Prostate gland (tissue), 2 donors: Measurements from ENCODE around the gene PANX1. TPM values are rescaled to one million over a fixed set of nuclear protein-coding genes. Genes with fewer than 3 reads are reported as not detected.

Experiments used
- DNase-seq: peaks from one replicate; pipeline ENCODE4 v3.0.0-alpha.2; 2019; ENCODE audit warnings: low spot score
- H3K27ac ChIP-seq, 2 donors: fragments of 200-600 bp; sonication (generic); 2 replicates each; pipeline ENCODE4 v1.5.1; 2017 to 2019
- H3K27me3 ChIP-seq: fragments of 200-600 bp; sonication (generic); replicated peaks from 2 replicates; pipeline ENCODE4 v1.5.1; 2019; ENCODE audit not compliant: insufficient read depth
- H3K36me3 ChIP-seq, 2 donors: fragments of 200-600 bp; sonication (generic); 1 replicate in 1 of 2; 2 replicates in 1 of 2; pipeline versions ENCODE4 v1.5.1 to v1.8.1; 2017 to 2019
- H3K4me1 ChIP-seq: fragments of 200-600 bp; sonication (generic); replicated peaks from 2 replicates; pipeline ENCODE4 v1.5.1; 2019
- H3K4me3 ChIP-seq, 2 donors: fragments of 200-600 bp; sonication (generic); 2 replicates each; pipeline ENCODE4 v1.5.1; 2017 to 2019
- H3K9me3 ChIP-seq: fragments of 200-600 bp; sonication (generic); 2 replicates; pipeline ENCODE4 v1.5.1; 2017
- CTCF ChIP-seq, 4 experiments: fragments of 200-600 bp in 2 of 4; fragments of 450-650 bp in 2 of 4; sonication (generic) in 2 of 4; IDR thresholded peaks; 1 replicate in 3 of 4; 2 replicates in 1 of 4; pipeline ENCODE4 v1.5.1; 2016 to 2019; ENCODE audit warnings: antibody characterized with exemption in 4 of 4, mild to moderate bottlenecking in 2 of 4, moderate library complexity in 2 of 4
- POLR2A ChIP-seq: fragments of 450-650 bp; IDR thresholded peaks from one replicate; pipeline ENCODE4 v1.6.1; 2016; ENCODE audit warnings: antibody characterized with exemption, mild to moderate bottlenecking
- POLR2AphosphoS5 ChIP-seq: sonication (generic); formaldehyde crosslinking; IDR thresholded peaks from one replicate; pipeline ENCODE4 v1.6.1; 2017; ENCODE audit warnings: antibody characterized with exemption
- WGBS: methylation state at CpG from one replicate; pipeline ENCODE4 v1.1.5; 2018; 5-methylcytosine and 5-hydroxymethylcytosine counted together
- intact Hi-C: fragments of 100-400 bp; cut with DNase I; formaldehyde crosslinking; loops from one replicate; pipeline ENCODE4 v1.14.2; 2022
- total RNA-seq, 2 donors: library from RNA; depleted of rRNA; stranded (reverse); fragments of >200 nt; gene quantifications; one replicate each; pipeline ENCODE4 v1.1.0, GENCODE V29; 2016

PANX1 gene
- total RNA-seq, 2 donors from 2014 or later: 12.9 to 51.2 TPM

DNA sequence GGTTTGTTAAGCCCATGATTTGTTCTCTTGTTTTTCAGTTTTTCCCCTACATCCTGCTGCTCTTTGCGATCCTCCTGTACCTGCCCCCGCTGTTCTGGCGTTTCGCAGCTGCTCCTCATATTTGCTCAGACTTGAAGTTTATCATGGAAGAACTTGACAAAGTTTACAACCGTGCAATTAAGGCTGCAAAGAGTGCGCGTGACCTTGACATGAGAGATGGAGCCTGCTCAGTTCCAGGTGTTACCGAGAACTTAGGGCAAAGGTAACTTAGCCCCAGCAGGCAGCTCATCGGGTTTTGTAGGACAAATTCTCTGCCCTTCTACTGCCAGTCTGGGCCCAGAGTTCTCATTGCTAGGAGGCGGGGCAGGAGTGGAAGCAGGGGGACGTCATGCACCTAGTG, 49.7 kb downstream of the PANX1 start:
- Histone ChIP-seq H3K36me3 (peaks cover 0 to 6% of the 10 kb centered on the region in 2 donors), H3K9me3 (no peaks in the 10 kb centered on the region), H3K27me3 (no peaks in the 10 kb centered on the region), H3K4me1 (no peaks in the 10 kb centered on the region), H3K4me3 (no peak overlapping the region), H3K27ac (no peak overlapping the region)
- WGBS: 92% methylated on average over 11 of the region's 11 CpGs
- intact Hi-C loops: no loop called here
- DNase-seq: no peak
- TF ChIP-seq POLR2AphosphoS5 (no peak), CTCF (IDR thresholded peaks at IDR 0.05) (no peak), POLR2A (no peak)

GRCh38 chr11:94179696-94180095, 51.1 kb downstream of the PANX1 start:
- Histone ChIP-seq H3K9me3 (no peaks in the 10 kb centered on the region), H3K27me3 (no peaks in the 10 kb centered on the region), H3K36me3 (peaks cover 0 to 6% of the 10 kb centered on the region in 2 donors), H3K27ac (no peak overlapping the region), H3K4me1 (no peaks in the 10 kb centered on the region), H3K4me3 (no peak overlapping the region)
- TF ChIP-seq POLR2AphosphoS5 (no peak), CTCF (IDR thresholded peaks at IDR 0.05) (no peak), POLR2A (no peak)
- WGBS: 98% methylated on average over 12 of the region's 12 CpGs
- intact Hi-C loops: loop anchor here (10.0 kb wide), 1 partner anchor 315 kb away; the partner anchor contains the start of genes ANKRD49 and MRE11
- no peak for DNase-seq

DNA sequence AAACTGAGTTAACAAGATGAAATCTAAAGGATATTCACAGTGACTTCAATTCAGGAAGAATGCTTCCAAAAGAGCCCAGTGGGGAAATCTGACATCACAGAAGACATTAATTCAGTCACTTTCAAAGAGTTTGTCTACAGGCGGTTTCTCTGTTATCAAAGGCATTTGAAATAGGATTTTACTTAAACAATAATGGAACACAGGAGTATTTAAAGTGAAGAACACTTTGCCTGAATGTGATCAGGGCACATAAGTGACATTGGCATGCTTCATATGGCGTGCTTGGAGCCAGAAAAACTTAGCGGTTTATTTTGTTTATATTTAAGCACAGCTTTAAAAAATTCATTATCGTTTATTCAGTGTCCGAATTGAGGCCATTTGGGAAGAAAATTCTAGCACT, 52.9 kb downstream of the PANX1 start:
- intact Hi-C loops: loop anchor here (10.0 kb wide), 1 partner anchor 313 kb away; the partner anchor contains the start of genes ANKRD49 and MRE11

DNA sequence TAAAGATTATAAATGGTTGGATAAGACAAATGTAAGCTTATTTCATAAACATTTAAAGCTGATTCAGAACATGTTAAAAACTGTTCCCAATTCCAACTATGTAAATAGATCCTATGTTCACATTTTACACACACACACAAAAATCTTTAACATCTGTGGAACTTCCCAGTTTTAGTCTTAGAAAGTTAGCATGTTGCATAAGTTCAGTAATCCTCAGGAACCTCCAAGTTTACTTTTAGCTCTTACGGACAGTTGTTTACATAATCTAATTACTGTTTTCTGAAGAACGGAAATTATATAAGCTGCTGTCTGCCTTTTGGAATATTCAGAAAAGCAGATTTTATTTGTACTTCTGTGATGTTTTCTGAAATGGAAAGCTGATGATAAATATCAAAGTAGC, 53.3 kb downstream of the PANX1 start:
- no peak for DNase-seq
- Histone ChIP-seq H3K4me1 (no peaks in the 10 kb centered on the region), H3K9me3 (no peaks in the 10 kb centered on the region), H3K27me3 (no peaks in the 10 kb centered on the region), H3K4me3 (no peak overlapping the region), H3K27ac (no peak overlapping the region), H3K36me3 (peaks cover 0 to 6% of the 10 kb centered on the region in 2 donors)
- intact Hi-C loops: loop anchor here (10.0 kb wide), 1 partner anchor 313 kb away; the partner anchor contains the start of genes ANKRD49 and MRE11
- 57% methylated on average over 2 of the region's 2 CpGs for WGBS
- TF ChIP-seq CTCF (IDR thresholded peaks at IDR 0.05) (no peak), POLR2A (no peak), POLR2AphosphoS5 (no peak)

More for the DNA sequence above, 52.9 kb downstream of the PANX1 start:
- Histone ChIP-seq H3K4me1 (no peaks in the 10 kb centered on the region), H3K27ac (no peak overlapping the region), H3K4me3 (no peak overlapping the region), H3K36me3 (peaks cover 0 to 6% of the 10 kb centered on the region in 2 donors), H3K9me3 (no peaks in the 10 kb centered on the region), H3K27me3 (no peaks in the 10 kb centered on the region)
- no peak for DNase-seq
- 74% methylated on average over 5 of the region's 5 CpGs for WGBS
- TF ChIP-seq POLR2A (no peak), CTCF (IDR thresholded peaks at IDR 0.05) (no peak), POLR2AphosphoS5 (no peak)

GRCh38 chr11:94183251-94183885, 54.7 kb downstream of the PANX1 start:
- intact Hi-C loops: loop anchor here (10.0 kb wide), 1 partner anchor 311 kb away; the partner anchor contains the start of genes ANKRD49 and MRE11
- Histone ChIP-seq H3K9me3 (no peaks in the 10 kb centered on the region), H3K4me3 (no peak overlapping the region), H3K27me3 (no peaks in the 10 kb centered on the region), H3K27ac (no peak overlapping the region), H3K36me3 (peaks cover 0 to 6% of the 10 kb centered on the region in 2 donors), H3K4me1 (no peaks in the 10 kb centered on the region)
- no peak for TF ChIP-seq CTCF (IDR thresholded peaks at IDR 0.05)
- TF ChIP-seq POLR2AphosphoS5: no peak
- TF ChIP-seq POLR2A: no peak
- 71% methylated on average over 8 of the region's 8 CpGs for WGBS
- no peak for DNase-seq
